Naive thymus-derived CD4-positive, alpha-beta T cell (primary cell): Measurements from ENCODE around the gene SLIT1. TPM values are rescaled to one million over a fixed set of nuclear protein-coding genes. Genes with fewer than 3 reads are reported as not detected.

ENCODE experiments used
- ATAC-seq: fragments of 150-1000 bp; cut with Tn5 transposase; 2 replicates; pipeline ENCODE4 v1.10.0; 2021; ENCODE audit warnings: mild to moderate bottlenecking, moderate library complexity
- CTCF ChIA-PET: fragments of 350-600 bp; sonication (Branson Sonifier 250); formaldehyde crosslinking; loops from one replicate; lab custom pipeline; 2021; ENCODE audit warnings: antibody characterized with exemption; lab: Charles Lee
- POLR2A ChIA-PET: fragments of 350-600 bp; sonication (Branson Sonifier 250); formaldehyde crosslinking; loops from one replicate; lab custom pipeline; 2021; ENCODE audit warnings: antibody characterized with exemption, inconsistent platforms; lab: Charles Lee
- DNase-seq, 9 donors: peaks; one replicate each; pipeline versions ENCODE4 v3.0.0 to v3.0.0-alpha.2; 2020 to 2022; ENCODE audit warnings: mixed read lengths in 1 of 9
- H3K27ac ChIP-seq: one replicate; pipeline ENCODE4 v1.7.0; 2013; ENCODE audit warnings: mild to moderate bottlenecking, low read depth, low read length, moderate library complexity
- H3K27me3 ChIP-seq, 2 donors: one replicate each; pipeline ENCODE4 v1.7.0; 2013; ENCODE audit warnings: low read length in 2 of 2, mild to moderate bottlenecking in 2 of 2, moderate library complexity in 2 of 2; ENCODE audit not compliant: control insufficient read depth in 2 of 2, insufficient read depth in 2 of 2
- H3K36me3 ChIP-seq, 3 experiments: 1 replicate in 2 of 3; 2 replicates in 1 of 3; pipeline ENCODE4 v1.7.0; 2013; ENCODE audit warnings: low read length in 3 of 3, mild to moderate bottlenecking in 3 of 3, moderate library complexity in 1 of 3; ENCODE audit not compliant: insufficient read depth in 3 of 3, control insufficient read depth in 2 of 3
- H3K4me1 ChIP-seq, 2 donors: one replicate each; pipeline ENCODE4 v1.7.0; 2013; ENCODE audit warnings: low read length in 2 of 2, mild to moderate bottlenecking in 2 of 2, moderate library complexity in 1 of 2; ENCODE audit not compliant: control insufficient read depth in 2 of 2, insufficient read depth in 2 of 2
- H3K4me3 ChIP-seq: 2 replicates; pipeline ENCODE4 v1.7.0; 2013; ENCODE audit warnings: mild to moderate bottlenecking, low read length
- H3K9me3 ChIP-seq, 3 experiments: 1 replicate in 2 of 3; 2 replicates in 1 of 3; pipeline ENCODE4 v1.7.0; 2013; ENCODE audit warnings: low read length in 3 of 3; ENCODE audit not compliant: control insufficient read depth in 2 of 3
- H3K27ac Mint-ChIP-seq, 9 donors: one replicate each; pipeline ENCODE4 v1.8.0; 2020 to 2022; ENCODE audit warnings: mixed read lengths in 9 of 9, mild to moderate bottlenecking in 8 of 9, moderate library complexity in 5 of 9, inconsistent platforms in 2 of 9
- H3K27me3 Mint-ChIP-seq, 5 donors: one replicate each; pipeline ENCODE4 v1.8.0; 2021 to 2022; ENCODE audit warnings: mixed read lengths in 5 of 5, mild to moderate bottlenecking in 1 of 5
- H3K36me3 Mint-ChIP-seq, 5 donors: one replicate each; pipeline ENCODE4 v1.8.0; 2020 to 2022; ENCODE audit warnings: mixed read lengths in 5 of 5, mild to moderate bottlenecking in 3 of 5, inconsistent platforms in 1 of 5
- H3K4me1 Mint-ChIP-seq, 7 donors: one replicate each; pipeline ENCODE4 v1.8.0; 2020 to 2022; ENCODE audit warnings: mixed read lengths in 7 of 7, mild to moderate bottlenecking in 3 of 7, inconsistent platforms in 1 of 7
- H3K4me3 Mint-ChIP-seq, 10 donors: one replicate each; pipeline ENCODE4 v1.8.0; 2020 to 2022; ENCODE audit warnings: mild to moderate bottlenecking in 10 of 10, mixed read lengths in 10 of 10, moderate library complexity in 6 of 10, inconsistent platforms in 2 of 10
- H3K9me3 Mint-ChIP-seq, 11 donors: one replicate each; pipeline ENCODE4 v1.8.0; 2020 to 2022; ENCODE audit warnings: mixed read lengths in 11 of 11, mild to moderate bottlenecking in 4 of 11, inconsistent platforms in 1 of 11, moderate library complexity in 1 of 11
- intact Hi-C, 2 donors: fragments of 100-400 bp; cut with micrococcal nuclease; formaldehyde crosslinking; loops; one replicate each; pipeline ENCODE4 v1.15.1; 2023
- polyA plus RNA-seq, 2 donors: library from polyadenylated mRNA; unstranded; fragments of 300-500 nt; fragmentation: Illumina TruSeq; gene quantifications; one replicate each; pipeline ENCODE4 v1.2.3, GENCODE V29; 2021
- total RNA-seq, 6 experiments: library from RNA in 5 of 6; stranded (reverse) in 5 of 6; gene quantifications; 1 replicate in 5 of 6; 2 replicates in 1 of 6; pipeline ENCODE4 v1.2.3 and lab custom pipeline; 2021 to 2026

The SLIT1 gene
- total and polyA plus RNA-seq, 7 experiments from 2014 or later = 0.19 to 0.88 (median 0.44) TPM; not detected in 2

GRCh38 chr10:97059006-97059871, 126.5 kb downstream of the SLIT1 start:
- H3K9me3 Mint-ChIP-seq = no peaks in the 10 kb centered on the region
- no peaks in the 10 kb centered on the region for H3K36me3 Mint-ChIP-seq
- H3K27ac ChIP-seq = no peak overlapping the region
- no peaks in the 10 kb centered on the region for H3K4me1 ChIP-seq
- ChIA-PET CTCF (interaction anchor here (0.6 kb wide), 1 partner anchor 25 kb away, joined by 3 read pairs; no protein-coding TSS in a partner anchor), POLR2A (no interaction called here)
- no peak overlapping the region for H3K4me3 ChIP-seq
- intact Hi-C loops = no loop called here
- H3K4me3 Mint-ChIP-seq = no peak overlapping the region
- no peaks in the 10 kb centered on the region for H3K9me3 ChIP-seq
- H3K27ac Mint-ChIP-seq = no peak overlapping the region
- no peak for DNase-seq
- no peaks in the 10 kb centered on the region for H3K27me3 Mint-ChIP-seq
- no peaks in the 10 kb centered on the region for H3K4me1 Mint-ChIP-seq
- H3K27me3 ChIP-seq = no peaks in the 10 kb centered on the region
- ATAC-seq = no peak
- H3K36me3 ChIP-seq = no peaks in the 10 kb centered on the region

GRCh38 chr10:97058521-97058920, 127.2 kb downstream of the SLIT1 start:
- Histone ChIP-seq H3K27ac (no peak overlapping the region), H3K36me3 (no peaks in the 10 kb centered on the region), H3K27me3 (no peaks in the 10 kb centered on the region), H3K9me3 (no peaks in the 10 kb centered on the region), H3K4me3 (no peak overlapping the region), H3K4me1 (no peaks in the 10 kb centered on the region)
- no peaks in the 10 kb centered on the region for H3K27me3 Mint-ChIP-seq
- DNase-seq (no peak), ATAC-seq (no peak)
- ChIA-PET CTCF (no interaction called here), POLR2A (no interaction called here)
- no peaks in the 10 kb centered on the region for H3K4me1 Mint-ChIP-seq
- intact Hi-C loops = no loop called here
- no peaks in the 10 kb centered on the region for H3K36me3 Mint-ChIP-seq
- no peaks in the 10 kb centered on the region for H3K9me3 Mint-ChIP-seq
- no peak overlapping the region for H3K27ac Mint-ChIP-seq
- no peak overlapping the region for H3K4me3 Mint-ChIP-seq

GRCh38 chr10:97057491-97058235, 128.1 kb downstream of the SLIT1 start:
- Mint-ChIP-seq H3K27ac (no peak overlapping the region), H3K4me3 (no peak overlapping the region), H3K27me3 (peaks cover 0 to 5% (median 0%) of the 10 kb centered on the region in 5 donors), H3K36me3 (no peaks in the 10 kb centered on the region), H3K4me1 (no peaks in the 10 kb centered on the region), H3K9me3 (no peaks in the 10 kb centered on the region)
- Histone ChIP-seq H3K4me3 (no peak overlapping the region), H3K9me3 (no peaks in the 10 kb centered on the region), H3K36me3 (no peaks in the 10 kb centered on the region), H3K4me1 (no peaks in the 10 kb centered on the region), H3K27ac (no peak overlapping the region), H3K27me3 (no peaks in the 10 kb centered on the region)
- DNase-seq = no peak
- intact Hi-C loops = no loop called here
- no peak for ATAC-seq
- ChIA-PET POLR2A (no interaction called here), CTCF (interaction anchor here (0.9 to 1.0 kb wide), 2 partner anchors 15 to 20 kb away, joined by 3 read pairs; no protein-coding TSS in a partner anchor)

GRCh38 chr10:97056003-97056630, 129.6 kb downstream of the SLIT1 start:
- Mint-ChIP-seq H3K36me3 (no peaks in the 10 kb centered on the region), H3K4me3 (no peak overlapping the region), H3K4me1 (no peaks in the 10 kb centered on the region), H3K27ac (no peak overlapping the region), H3K9me3 (no peaks in the 10 kb centered on the region), H3K27me3 (peaks cover 0 to 5% (median 0%) of the 10 kb centered on the region in 5 donors)
- Histone ChIP-seq H3K9me3 (no peaks in the 10 kb centered on the region), H3K4me1 (no peaks in the 10 kb centered on the region), H3K4me3 (no peak overlapping the region), H3K27ac (no peak overlapping the region), H3K36me3 (no peaks in the 10 kb centered on the region), H3K27me3 (no peaks in the 10 kb centered on the region)
- ATAC-seq (no peak), DNase-seq (no peak)
- intact Hi-C loops = no loop called here
- ChIA-PET CTCF (no interaction called here), POLR2A (no interaction called here)

DNA sequence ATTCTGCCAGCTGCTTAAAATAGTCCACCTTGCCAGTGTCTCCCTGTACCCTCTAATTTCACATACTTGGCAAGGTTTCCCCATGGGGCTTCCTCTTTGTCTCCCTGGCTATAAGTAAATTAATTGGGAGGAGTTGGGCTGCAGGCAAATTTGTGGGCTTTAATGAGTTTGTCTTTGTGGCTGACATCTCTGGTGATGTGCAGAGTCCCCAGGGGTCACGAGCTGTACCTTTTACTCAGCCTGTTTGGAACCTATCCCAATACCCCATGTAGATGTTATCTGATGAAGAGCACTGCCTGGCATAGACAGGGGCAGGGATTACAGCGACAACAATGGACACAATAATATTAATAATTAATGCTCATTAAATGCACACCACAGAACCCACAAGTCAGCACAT, 132.5 kb downstream of the SLIT1 start:
- H3K36me3 Mint-ChIP-seq = no peaks in the 10 kb centered on the region
- intact Hi-C loops = no loop called here
- H3K4me3 Mint-ChIP-seq = no peak overlapping the region
- ATAC-seq = no peak
- H3K27ac Mint-ChIP-seq = peak overlapping the region in 1 of 9 donors; percentile 14
- ChIA-PET CTCF (interaction anchor here (0.5 kb wide), 1 partner anchor 19 kb away, joined by 4 read pairs; no protein-coding TSS in a partner anchor), POLR2A (no interaction called here)
- no peak overlapping the region for H3K27ac ChIP-seq
- no peak overlapping the region for H3K4me3 ChIP-seq
- no peaks in the 10 kb centered on the region for H3K9me3 ChIP-seq
- no peaks in the 10 kb centered on the region for H3K36me3 ChIP-seq
- no peaks in the 10 kb centered on the region for H3K27me3 ChIP-seq
- peaks cover 0 to 16% (median 0%) of the 10 kb centered on the region in 5 donors for H3K27me3 Mint-ChIP-seq
- H3K9me3 Mint-ChIP-seq = no peaks in the 10 kb centered on the region
- no peak for DNase-seq
- H3K4me1 ChIP-seq = no peaks in the 10 kb centered on the region
- peaks cover 0 to 3% (median 0%) of the 10 kb centered on the region in 7 donors for H3K4me1 Mint-ChIP-seq

GRCh38 chr10:97050956-97051496, 134.7 kb downstream of the SLIT1 start:
- Mint-ChIP-seq H3K27me3 (peaks cover 0 to 16% (median 0%) of the 10 kb centered on the region in 5 donors), H3K27ac (no peak overlapping the region), H3K4me1 (peaks cover 0 to 3% (median 0%) of the 10 kb centered on the region in 7 donors), H3K4me3 (no peak overlapping the region), H3K36me3 (no peaks in the 10 kb centered on the region), H3K9me3 (no peaks in the 10 kb centered on the region)
- H3K4me3 ChIP-seq = no peak overlapping the region
- no peak overlapping the region for H3K27ac ChIP-seq
- H3K4me1 ChIP-seq = no peaks in the 10 kb centered on the region
- CTCF ChIA-PET = interaction anchor here (0.6 kb wide), 1 partner anchor 918 kb away, joined by 4 read pairs; no protein-coding TSS in a partner anchor
- no peaks in the 10 kb centered on the region for H3K27me3 ChIP-seq
- intact Hi-C loops = no loop called here
- DNase-seq (no peak), ATAC-seq (no peak)
- POLR2A ChIA-PET = no interaction called here
- H3K9me3 ChIP-seq = no peaks in the 10 kb centered on the region
- H3K36me3 ChIP-seq = no peaks in the 10 kb centered on the region
